HL-60 (cell line): ENCODE measurements around the gene NAXE.

ENCODE experiments used
- DNase-seq, 2 experiments: peaks; one replicate each; pipeline ENCODE4 v3.0.0-alpha.2; 2010 to 2020; ENCODE audit warnings: low read depth in 1 of 2, low spot score in 1 of 2
- H3K27ac ChIP-seq: fragments of 250-450 bp; sonication (Bioruptor Pico); replicated peaks from 2 replicates; pipeline ENCODE4 v1.5.1; 2020; ENCODE audit warnings: mild to moderate bottlenecking, moderate library complexity
- H3K27me3 ChIP-seq: fragments of 250-450 bp; sonication (Bioruptor Pico); 2 replicates; pipeline ENCODE4 v1.5.1; 2021; ENCODE audit warnings: mild to moderate bottlenecking, moderate library complexity; ENCODE audit not compliant: insufficient read depth, poor library complexity, severe bottlenecking
- H3K4me3 ChIP-seq: replicated peaks from 2 replicates; pipeline ENCODE4 v1.5.1; 2011; ENCODE audit warnings: mild to moderate bottlenecking, control low read depth, low read length; ENCODE audit not compliant: insufficient read depth
- CTCF ChIP-seq: IDR thresholded peaks from one replicate; pipeline ENCODE4 v1.5.1; 2011; ENCODE audit warnings: low read length, control low read depth, inconsistent platforms; ENCODE audit not compliant: insufficient read depth
- GABPA ChIP-seq: IDR thresholded peaks from 2 replicates; pipeline ENCODE4 v1.6.1; 2012; ENCODE audit warnings: low read depth
- POLR2AphosphoS5 ChIP-seq: IDR thresholded peaks from 2 replicates; pipeline ENCODE4 v1.6.1; 2012; ENCODE audit warnings: low read depth
- REST ChIP-seq: IDR thresholded peaks from 2 replicates; pipeline ENCODE4 v1.6.1; 2012; ENCODE audit warnings: low read depth; ENCODE audit not compliant: insufficient replicate concordance
- SPI1 ChIP-seq: IDR thresholded peaks from 2 replicates; pipeline ENCODE4 v1.6.1; 2012; ENCODE audit warnings: low read depth, mild to moderate bottlenecking, borderline replicate concordance

The NAXE gene

GRCh38 chr1:156546267-156546666 lies 45.3 kb upstream of the NAXE start:
- DNase-seq: no peak
- Histone ChIP-seq H3K27ac (no peak overlapping the region), H3K27me3 (no peaks in the 10 kb centered on the region), H3K4me3 (no peak overlapping the region)
- TF ChIP-seq REST: no peak
- TF ChIP-seq CTCF: no peak
- no peak for TF ChIP-seq SPI1
- TF ChIP-seq POLR2AphosphoS5: no peak
- no peak for TF ChIP-seq GABPA

GRCh38 chr1:156547434-156547833 lies 44.1 kb upstream of the NAXE start:
- TF ChIP-seq GABPA: no peak
- no peak for TF ChIP-seq POLR2AphosphoS5
- TF ChIP-seq SPI1: no peak
- no peak for TF ChIP-seq REST
- no peak for DNase-seq
- Histone ChIP-seq H3K27me3 (no peaks in the 10 kb centered on the region), H3K27ac (no peak overlapping the region), H3K4me3 (no peak overlapping the region)

GRCh38 chr1:156547982-156548381 lies 43.6 kb upstream of the NAXE start:
- no peaks in the 10 kb centered on the region for H3K27me3 ChIP-seq
- no peak overlapping the region for H3K27ac ChIP-seq
- no peak for TF ChIP-seq GABPA
- TF ChIP-seq POLR2AphosphoS5: no peak
- no peak for TF ChIP-seq SPI1
- TF ChIP-seq REST: no peak
- TF ChIP-seq CTCF: no peak
- no peak overlapping the region for H3K4me3 ChIP-seq
- no peak for DNase-seq

- Histone ChIP-seq H3K27me3 (no peaks in the 10 kb centered on the region), H3K27ac (no peak overlapping the region), H3K4me3 (no peak overlapping the region)
- DNase-seq: no peak
- TF ChIP-seq REST (no peak), CTCF (no peak), POLR2AphosphoS5 (no peak), SPI1 (no peak)
Measured at GRCh38 chr1:156549390-156549789, 42.2 kb upstream of the NAXE start.
